GM19238 (cell line): ENCODE measurements around the gene C1QTNF6.

Experiments used
- DNase-seq: peaks from one replicate; pipeline ENCODE4 v3.0.0; 2011; ENCODE audit warnings: low spot score; ENCODE audit not compliant: insufficient read length

Gene C1QTNF6

GRCh38 chr22:37223965-37224551, 36.0 kb upstream of the C1QTNF6 start:
- peak; percentile 53 for DNase-seq

- DNase-seq, result no peak
These were observed 34.5 kb upstream of the C1QTNF6 start for GRCh38 chr22:37222440-37222971.

GRCh38 chr22:37221424-37222333, 33.6 kb upstream of the C1QTNF6 start:
- no peak for DNase-seq

- DNase-seq, result no peak
These were observed 32.5 kb upstream of the C1QTNF6 start for GRCh38 chr22:37220543-37220981.

- no peak for DNase-seq
These were observed 31.5 kb upstream of the C1QTNF6 start for GRCh38 chr22:37219533-37219932.

- peak; percentile 81 for DNase-seq
These were observed 30.8 kb upstream of the C1QTNF6 start for GRCh38 chr22:37218771-37219411.

- no peak for DNase-seq
These were observed 30.3 kb upstream of the C1QTNF6 start for GRCh38 chr22:37218399-37218770.

GRCh38 chr22:37215890-37216289, 27.8 kb upstream of the C1QTNF6 start:
- no peak for DNase-seq

GRCh38 chr22:37214731-37215030, 26.6 kb upstream of the C1QTNF6 start:
- DNase-seq, result no peak

GRCh38 chr22:37213941-37214730, 26.1 kb upstream of the C1QTNF6 start:
- no peak for DNase-seq

- DNase-seq, result no peak
These were observed 25.3 kb upstream of the C1QTNF6 start for GRCh38 chr22:37213218-37213855.

- no peak for DNase-seq
These were observed 24.3 kb upstream of the C1QTNF6 start, which contains the start of gene SSTR3 for GRCh38 chr22:37212174-37212906. SSTR3 (minus strand) TSS chr22:37212477; CDS start chr22:37207803, 4,674 bp downstream.

- DNase-seq, result no peak
These were observed 23.8 kb upstream of the C1QTNF6 start for GRCh38 chr22:37211866-37212173.

- DNase-seq, result no peak
These were observed 23.2 kb upstream of the C1QTNF6 start for GRCh38 chr22:37211075-37211865.

GRCh38 chr22:37210041-37210803, 22.2 kb upstream of the C1QTNF6 start:
- DNase-seq, result no peak

GRCh38 chr22:37209140-37209845, 21.2 kb upstream of the C1QTNF6 start:
- DNase-seq, result no peak

- DNase-seq, result no peak
These were observed 20.5 kb upstream of the C1QTNF6 start for GRCh38 chr22:37208401-37209139.
